ENCODE results near the gene TREH.
"Not testable (repeated sequence)": the region's sequence is repeated elsewhere in the genome, so short reads cannot be mapped to it uniquely, and the experiment has no call there.

TREH gene

DNA sequence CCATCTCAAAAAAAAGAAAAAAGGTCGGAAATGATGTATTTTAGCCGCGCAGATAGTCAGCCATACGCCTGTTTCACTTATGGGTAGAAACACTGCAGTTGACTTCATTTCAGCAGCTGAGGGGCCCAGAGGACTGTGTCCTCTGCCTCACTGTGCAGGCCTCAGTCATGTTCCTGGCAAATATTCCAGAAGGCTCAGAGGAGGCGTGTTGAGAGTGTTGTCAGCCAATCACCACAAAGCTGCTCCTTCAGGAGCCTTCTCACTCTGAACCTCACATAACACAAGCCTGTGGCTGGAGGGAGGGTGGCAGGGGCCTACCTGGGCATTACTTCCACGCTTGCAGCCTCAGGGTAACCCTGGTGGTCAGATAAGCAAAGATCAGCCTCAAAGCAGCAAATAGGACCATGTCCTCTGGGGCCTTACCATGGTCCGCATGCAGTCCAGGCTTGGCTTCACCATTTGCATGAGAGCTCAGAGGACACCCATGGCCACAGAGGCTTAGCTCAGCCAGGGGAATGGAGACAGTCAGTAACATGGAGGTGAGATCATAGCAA lies 17.3 kb upstream of the TREH start:
- no peak for DNase-seq (ENCODE audit: low spot score)

GRCh38 chr11:118694771-118695170 lies 15.3 kb upstream of the TREH start:
- no peak for DNase-seq (ENCODE audit: low spot score)

GRCh38 chr11:118694185-118694584 lies 14.7 kb upstream of the TREH start:
- DNase-seq (ENCODE audit: low spot score), result no peak

DNA sequence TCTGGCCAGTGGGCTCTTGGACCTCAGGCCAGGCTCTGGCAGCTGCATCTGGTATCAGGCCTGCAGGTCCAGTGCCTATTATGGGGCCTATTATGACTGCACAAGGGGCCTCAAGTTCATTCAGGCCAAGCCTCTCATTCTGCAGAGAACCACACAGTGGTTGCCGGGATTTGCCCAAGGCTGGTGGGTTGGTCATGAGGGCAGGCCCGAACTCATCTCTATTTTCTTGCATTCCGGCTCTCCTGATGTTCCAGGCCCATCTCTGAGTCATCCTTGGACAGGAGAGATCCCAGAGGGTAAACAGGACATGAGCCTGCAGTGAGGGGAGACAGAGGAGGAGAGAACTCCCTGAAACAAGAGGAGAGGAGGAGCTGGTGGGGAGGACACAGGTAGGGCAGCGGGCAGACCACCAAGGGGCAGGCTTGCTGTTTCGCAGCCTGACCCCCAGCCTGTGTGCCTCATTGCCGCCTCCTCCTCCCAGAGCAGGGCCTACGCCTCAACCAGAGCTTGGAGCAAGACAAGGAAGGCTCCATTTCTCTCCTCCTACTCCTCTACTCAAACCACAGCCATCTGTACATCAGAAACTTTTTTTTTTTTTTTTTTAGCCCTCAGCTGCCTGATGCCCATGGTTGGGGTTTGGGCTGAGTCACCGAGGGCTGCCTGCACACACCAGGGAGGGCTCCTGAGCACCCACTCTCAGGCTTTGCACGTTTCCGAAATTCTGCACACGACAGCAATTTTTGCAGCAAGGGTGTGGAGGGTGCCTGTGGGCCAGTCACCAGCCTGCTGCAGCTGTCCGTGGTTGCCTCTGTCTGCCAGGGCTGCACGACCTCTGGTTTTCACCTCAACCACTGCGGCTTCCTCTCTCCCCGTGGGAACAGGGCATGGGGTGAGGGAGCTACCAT lies 12.7 kb upstream of the TREH start:
- DNase-seq (ENCODE audit: low spot score), result peak; percentile 35

GRCh38 chr11:118690553-118691304 lies 11.3 kb upstream of the TREH start:
- DNase-seq (ENCODE audit: low spot score), result no peak

DNA sequence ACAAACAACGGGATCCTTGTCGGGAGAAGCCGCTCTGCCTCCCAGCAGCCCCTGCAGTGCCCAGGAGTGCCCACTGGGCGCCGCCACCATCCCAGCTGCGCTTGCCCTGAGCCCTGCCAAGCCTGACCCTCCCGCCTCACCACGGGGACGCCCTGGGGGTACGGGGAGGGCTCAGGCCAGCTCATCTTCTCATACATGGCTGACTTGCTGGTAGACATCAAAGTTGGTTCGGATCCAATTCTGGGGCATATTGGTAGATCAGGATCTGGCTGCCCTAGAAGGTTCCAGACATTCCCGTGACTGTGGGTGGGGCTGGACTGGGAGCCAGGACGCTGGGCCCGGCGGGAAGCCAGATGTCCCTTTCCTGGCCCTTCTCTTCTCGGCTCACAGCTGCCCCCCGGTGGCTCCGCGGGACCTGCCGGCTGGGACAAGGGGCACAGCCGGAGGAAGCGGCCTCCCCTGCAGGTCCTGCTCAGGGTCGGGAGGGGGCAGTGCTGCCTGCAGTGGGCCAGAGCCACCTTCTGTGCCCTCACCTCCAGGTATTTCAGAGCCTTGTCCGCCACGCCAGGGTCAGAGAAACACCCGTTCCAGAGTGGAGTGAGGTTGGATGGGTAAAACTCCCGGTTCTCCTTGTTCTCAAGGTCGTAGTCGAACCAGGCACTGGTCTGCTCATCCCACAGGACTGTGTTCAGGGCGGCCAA lies 10.6 kb upstream of the TREH start:
- peak; percentile 96 for DNase-seq (ENCODE audit: low spot score)

- no peak for DNase-seq (ENCODE audit: low spot score)
Observed at GRCh38 chr11:118689503-118689851, 10.0 kb upstream of the TREH start.

GRCh38 chr11:118688851-118689502 lies 9.5 kb upstream of the TREH start:
- DNase-seq (ENCODE audit: low spot score), result no peak

- not testable (repeated sequence) for DNase-seq (ENCODE audit: low spot score)
Observed at GRCh38 chr11:118688339-118688738, 8.9 kb upstream of the TREH start.

GRCh38 chr11:118687906-118688305 lies 8.5 kb upstream of the TREH start:
- DNase-seq (ENCODE audit: low spot score), result no peak

DNA sequence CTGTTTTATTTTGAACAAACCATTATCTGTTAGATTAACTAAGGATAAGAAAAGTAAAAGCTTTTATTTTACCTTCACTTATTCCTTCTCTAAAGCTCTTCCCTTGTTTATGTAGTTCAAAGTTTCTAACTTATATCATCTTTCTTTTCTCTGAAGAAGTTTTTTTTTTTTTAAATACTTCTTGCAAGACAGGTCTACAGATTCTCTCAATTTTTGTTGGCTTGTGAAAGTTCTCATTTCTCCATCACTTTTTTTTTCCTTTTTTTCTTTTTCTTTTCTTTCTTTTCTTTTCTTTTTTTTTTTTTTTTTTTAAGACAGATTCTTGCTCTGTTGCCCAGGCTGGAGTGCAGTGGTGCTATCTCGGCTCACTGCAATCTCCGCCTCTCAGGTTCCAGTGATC lies 4.7 kb upstream of the TREH start:
- no peak for DNase-seq (ENCODE audit: low spot score)

GRCh38 chr11:118682939-118683338 lies 3.5 kb upstream of the TREH start:
- DNase-seq (ENCODE audit: low spot score), result not testable (repeated sequence)

- DNase-seq (ENCODE audit: low spot score), result no peak
Observed at GRCh38 chr11:118682372-118682771, 2.9 kb upstream of the TREH start.

DNA sequence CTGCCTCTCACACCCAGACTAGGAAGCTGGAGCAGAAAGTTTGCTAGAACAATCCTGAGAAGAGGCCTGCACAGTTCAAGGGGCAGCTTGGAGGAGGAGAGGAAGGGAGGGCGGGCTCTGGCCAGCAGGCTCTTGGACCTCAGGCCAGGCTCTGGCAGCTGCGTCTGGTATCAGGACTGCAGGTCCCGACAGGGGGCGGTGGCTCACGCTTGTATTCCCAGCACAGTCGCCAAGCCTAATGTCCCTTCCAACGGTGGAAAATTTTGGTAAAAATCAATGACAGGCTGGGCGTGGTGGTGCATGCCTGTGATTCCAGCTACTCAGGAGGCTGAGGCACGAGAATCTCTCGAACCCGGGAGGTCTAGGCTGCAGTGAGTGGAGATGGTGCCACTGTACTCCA lies 542 bp downstream of the TREH start:
- not testable (repeated sequence) for DNase-seq (ENCODE audit: low spot score)

DNA sequence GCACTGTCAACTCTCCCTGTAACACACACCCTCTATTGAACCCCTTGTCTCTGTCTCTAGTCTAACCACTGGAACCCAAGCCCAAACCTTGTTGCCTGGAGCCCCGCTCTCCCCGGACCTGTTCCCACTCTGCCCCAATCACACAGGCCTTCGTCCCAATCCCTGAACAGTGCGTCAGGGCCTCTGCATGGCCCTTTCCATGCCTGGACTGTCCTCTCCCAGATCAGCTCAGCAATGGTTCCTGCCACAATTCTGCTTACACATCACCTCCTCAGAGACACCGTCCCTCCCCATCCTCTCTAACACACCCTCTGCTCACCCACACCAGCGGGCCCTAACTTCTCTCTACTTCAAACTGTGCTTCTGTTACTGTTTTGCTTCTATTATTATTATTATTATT lies 1.5 kb downstream of the TREH start:
- no peak for DNase-seq (ENCODE audit: low spot score)

- DNase-seq (ENCODE audit: low spot score), result no peak
Observed at GRCh38 chr11:118674082-118674435, 5.4 kb downstream of the TREH start.

DNA sequence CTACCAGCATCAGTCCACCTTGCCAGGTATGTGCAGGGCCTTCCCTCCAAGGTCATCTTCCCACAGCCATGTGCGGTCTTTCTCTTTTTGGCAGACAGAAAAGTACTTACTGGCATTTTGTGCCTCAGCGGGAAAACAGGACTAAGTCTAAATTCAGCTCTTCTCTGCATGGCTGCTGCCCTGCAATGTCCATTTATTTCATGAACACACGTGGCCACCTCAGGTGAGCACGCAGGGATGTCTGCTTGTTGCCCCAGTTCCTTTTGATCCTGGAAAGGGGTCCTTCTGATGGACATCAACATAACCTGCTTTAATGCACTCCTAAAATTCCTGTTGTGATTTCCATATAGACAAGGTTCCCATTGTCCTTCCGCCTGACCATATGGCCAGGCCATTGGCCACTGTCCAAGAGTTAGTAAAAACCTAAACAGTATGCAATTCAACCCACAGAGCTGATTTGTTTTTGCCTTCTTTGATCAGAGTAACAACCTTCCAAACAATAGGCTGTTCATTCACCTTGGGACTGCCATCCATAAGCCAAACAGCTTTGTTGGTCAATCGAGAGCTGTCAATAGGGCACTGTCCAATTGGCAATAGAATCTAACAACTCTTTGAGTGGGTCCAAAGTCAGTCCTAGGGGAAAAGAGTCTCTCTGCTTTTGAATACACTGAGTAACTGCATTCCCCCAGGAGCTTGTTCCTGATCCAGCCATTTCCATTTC lies 5.9 kb downstream of the TREH start:
- DNase-seq (ENCODE audit: low spot score), result no peak

GRCh38 chr11:118672846-118673245 lies 6.6 kb downstream of the TREH start:
- DNase-seq (ENCODE audit: low spot score), result no peak

GRCh38 chr11:118671254-118671653 lies 8.2 kb downstream of the TREH start:
- DNase-seq (ENCODE audit: low spot score), result no peak

DNA sequence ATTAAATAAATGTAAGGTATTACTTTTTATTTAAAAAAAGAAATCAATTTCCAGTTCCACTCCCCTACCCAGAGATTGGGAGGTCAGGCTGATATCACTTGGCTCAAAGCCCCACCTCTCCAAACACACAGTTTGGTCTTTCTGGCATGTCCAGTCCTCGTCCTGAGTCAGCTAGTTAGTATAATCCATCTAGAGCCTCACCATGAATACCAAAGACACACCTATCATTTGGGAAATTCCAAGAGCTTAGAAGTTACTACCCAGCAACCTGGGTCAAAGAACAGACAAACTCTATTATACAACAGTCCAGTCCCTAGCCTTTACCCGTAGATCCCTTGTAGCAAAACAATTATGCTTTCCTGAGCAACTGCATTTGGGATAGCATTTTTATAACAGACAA lies 9.4 kb downstream of the TREH start:
- no peak for DNase-seq (ENCODE audit: low spot score)

DNA sequence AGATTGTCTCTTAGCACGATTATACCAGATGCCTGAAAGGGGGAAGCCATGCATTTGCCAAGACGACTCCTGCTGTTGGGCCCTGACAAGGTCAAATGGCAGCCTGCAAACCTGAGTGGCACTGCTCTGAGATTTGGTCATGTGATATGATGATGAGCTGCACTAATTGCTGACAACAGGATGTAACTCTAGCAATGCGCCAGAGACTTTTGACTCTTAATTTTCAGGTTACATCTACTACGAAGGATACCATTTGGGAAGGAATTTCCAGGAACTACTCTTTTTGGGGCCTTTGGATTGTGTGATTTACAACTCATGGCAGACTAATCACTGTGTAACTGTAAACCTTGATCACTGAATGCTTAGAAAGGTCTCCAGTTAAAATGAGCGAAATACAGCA lies 13.1 kb downstream of the TREH start:
- no peak for DNase-seq (ENCODE audit: low spot score)
